WTC11 (cell line): ENCODE data around the gene MTMR6.

ENCODE experiments used
- CBFB ChIP-seq: sonication (generic); formaldehyde crosslinking; IDR thresholded peaks from 2 replicates; pipeline ENCODE4 v1.8.1; 2022; ENCODE audit warnings: mild to moderate bottlenecking, low read depth, missing genetic modification reagents
- CDX4 ChIP-seq: fragments of 250-450 bp; sonication (Bioruptor Pico); IDR thresholded peaks from 2 replicates; pipeline ENCODE4 v1.9.0; 2021; ENCODE audit warnings: moderate library complexity, mild to moderate bottlenecking, inconsistent platforms, borderline replicate concordance
- CTCF ChIP-seq: fragments of 200-600 bp; IDR thresholded peaks from 2 replicates; pipeline ENCODE4 v1.8.0; 2022; ENCODE audit warnings: antibody characterized with exemption
- ELF4 ChIP-seq: sonication (generic); formaldehyde crosslinking; IDR thresholded peaks from 2 replicates; pipeline ENCODE4 v1.8.1; 2022; ENCODE audit warnings: low read depth, mild to moderate bottlenecking, moderate library complexity, missing genetic modification reagents
- ESRRA ChIP-seq: sonication (generic); formaldehyde crosslinking; IDR thresholded peaks from 2 replicates; pipeline ENCODE4 v1.8.1; 2022; ENCODE audit warnings: mild to moderate bottlenecking, missing genetic modification reagents, borderline replicate concordance
- JUN ChIP-seq: sonication (generic); formaldehyde crosslinking; IDR thresholded peaks from 2 replicates; pipeline ENCODE4 v1.8.0; 2023; ENCODE audit warnings: mild to moderate bottlenecking, missing genetic modification reagents
- NR2C2 ChIP-seq: sonication (generic); formaldehyde crosslinking; IDR thresholded peaks from 2 replicates; pipeline ENCODE4 v1.8.0; 2022; ENCODE audit warnings: mild to moderate bottlenecking, missing genetic modification reagents
- STAT6 ChIP-seq: sonication (generic); formaldehyde crosslinking; conservative IDR thresholded peaks from 2 replicates; pipeline ENCODE4 v1.8.1; 2023; ENCODE audit warnings: mild to moderate bottlenecking, low read depth, missing genetic modification reagents, moderate library complexity
- TCF7 ChIP-seq: sonication (generic); formaldehyde crosslinking; IDR thresholded peaks from 2 replicates; pipeline ENCODE4 v1.8.0; 2022; ENCODE audit warnings: mild to moderate bottlenecking, low read depth, missing genetic modification reagents, moderate library complexity
- ZSCAN18 ChIP-seq: fragments of 250-450 bp; sonication (Bioruptor Pico); IDR thresholded peaks from 2 replicates; pipeline ENCODE4 v2.1.2; 2022; ENCODE audit warnings: mild to moderate bottlenecking, moderate library complexity
- TF ChIP-seq, protein P1 (sequence below): sonication (generic); formaldehyde crosslinking; IDR thresholded peaks from 2 replicates; pipeline ENCODE4 v1.8.1; 2022; ENCODE audit warnings: mild to moderate bottlenecking, missing genetic modification reagents, moderate library complexity, borderline replicate concordance

DNA sequence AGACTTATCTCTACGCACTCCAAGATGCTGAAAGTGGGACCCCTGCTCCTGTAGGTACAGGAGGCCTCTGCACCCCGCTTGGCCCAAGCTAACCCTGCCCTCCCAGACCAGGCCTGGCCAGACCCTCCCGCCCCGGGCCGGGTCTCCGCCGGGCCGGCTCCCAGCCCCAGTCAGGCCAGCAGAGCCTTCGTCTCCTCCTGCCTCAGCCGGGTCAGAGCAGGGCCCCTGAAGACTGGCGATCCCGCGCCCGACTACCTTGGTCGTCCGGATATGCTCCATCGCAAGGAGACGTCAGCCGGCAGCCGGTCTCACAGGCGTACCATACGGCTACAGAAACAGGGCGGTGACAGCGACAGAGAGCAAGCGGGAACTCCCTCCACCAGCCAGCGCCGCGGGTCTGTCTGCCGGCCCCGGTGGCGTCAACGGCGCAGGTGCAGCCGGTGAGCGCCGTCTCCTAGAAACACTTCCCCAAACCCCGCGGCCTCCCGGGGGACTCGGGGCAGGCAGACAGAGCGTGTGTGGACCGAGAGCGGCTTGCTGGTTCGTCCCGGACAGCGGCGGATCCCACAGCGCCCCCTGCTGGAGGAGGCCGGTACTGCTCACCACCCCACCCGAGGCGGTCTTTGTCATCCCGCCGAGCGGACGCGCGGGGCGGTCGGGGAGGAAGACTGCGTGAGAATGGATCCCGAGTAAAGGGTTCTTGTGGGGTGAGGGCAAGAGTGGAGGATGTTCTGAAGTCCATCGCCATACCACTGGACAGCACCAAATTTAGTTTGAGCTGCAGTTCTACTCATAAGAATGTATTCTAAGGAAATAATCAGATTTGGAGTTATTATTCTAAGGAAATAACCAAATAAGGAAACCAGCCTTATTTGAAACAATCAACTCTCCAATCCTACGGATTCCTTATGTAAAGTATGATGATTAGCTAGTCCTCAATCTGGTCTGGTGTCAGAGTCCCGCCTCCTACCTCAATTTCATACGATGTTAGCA, at the start of gene MTMR6:
- no peak for TF ChIP-seq ESRRA (CRISPR knock-in tag)
- no peak for TF ChIP-seq CDX4 (CRISPR knock-in tag)
- TF ChIP-seq TCF7 (CRISPR knock-in tag): no peak
- peak; percentile 100 for TF ChIP-seq CTCF
- TF ChIP-seq ZSCAN18 (CRISPR knock-in tag): no peak
- TF ChIP-seq NR2C2 (CRISPR knock-in tag): no peak
- no peak for TF ChIP-seq ELF4 (CRISPR knock-in tag)
- no peak for TF ChIP-seq JUN
- TF ChIP-seq, protein P1, sequence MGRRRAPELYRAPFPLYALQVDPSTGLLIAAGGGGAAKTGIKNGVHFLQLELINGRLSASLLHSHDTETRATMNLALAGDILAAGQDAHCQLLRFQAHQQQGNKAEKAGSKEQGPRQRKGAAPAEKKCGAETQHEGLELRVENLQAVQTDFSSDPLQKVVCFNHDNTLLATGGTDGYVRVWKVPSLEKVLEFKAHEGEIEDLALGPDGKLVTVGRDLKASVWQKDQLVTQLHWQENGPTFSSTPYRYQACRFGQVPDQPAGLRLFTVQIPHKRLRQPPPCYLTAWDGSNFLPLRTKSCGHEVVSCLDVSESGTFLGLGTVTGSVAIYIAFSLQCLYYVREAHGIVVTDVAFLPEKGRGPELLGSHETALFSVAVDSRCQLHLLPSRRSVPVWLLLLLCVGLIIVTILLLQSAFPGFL (CRISPR knock-in tag): no peak
- TF ChIP-seq STAT6 (CRISPR knock-in tag): no peak
- TF ChIP-seq CBFB: no peak
